Fibroblast of lung (primary cell): ENCODE data around the gene FLNC.

Experiments used
- CTCF ChIP-seq, 2 donors: IDR thresholded peaks in 1 of 2; conservative IDR thresholded peaks in 1 of 2; 1 replicate in 1 of 2; 2 replicates in 1 of 2; pipeline ENCODE4 v1.5.1; 2011 to 2012; ENCODE audit warnings: low read length in 2 of 2, control low read depth in 1 of 2, inconsistent platforms in 1 of 2, low read depth in 1 of 2, mild to moderate bottlenecking in 1 of 2
- EZH2 ChIP-seq: IDR thresholded peaks from 2 replicates; pipeline ENCODE4 v1.5.1; 2012; ENCODE audit warnings: low read length, control low read depth, mild to moderate bottlenecking; ENCODE audit errors: missing control alignments

- TF ChIP-seq CTCF (conservative IDR thresholded peaks at IDR 0.05 in 1 of 2, IDR thresholded peaks at IDR 0.05 in 1 of 2; ENCODE audit: low read depth in 1 of 2, low read length in 2 of 2) (no peak), EZH2 (no peak)
These were observed 6.6 kb downstream of the FLNC start for GRCh38 chr7:128836729-128837348.
